ENCODE measurements around the gene TUBB4B. TPM values are rescaled to one million over a fixed set of nuclear protein-coding genes. Genes with fewer than 3 reads are reported as not detected.

TUBB4B gene
- total and polyA plus RNA-seq, 10 donors: 55.1 to 137 (median 103) TPM

DNA sequence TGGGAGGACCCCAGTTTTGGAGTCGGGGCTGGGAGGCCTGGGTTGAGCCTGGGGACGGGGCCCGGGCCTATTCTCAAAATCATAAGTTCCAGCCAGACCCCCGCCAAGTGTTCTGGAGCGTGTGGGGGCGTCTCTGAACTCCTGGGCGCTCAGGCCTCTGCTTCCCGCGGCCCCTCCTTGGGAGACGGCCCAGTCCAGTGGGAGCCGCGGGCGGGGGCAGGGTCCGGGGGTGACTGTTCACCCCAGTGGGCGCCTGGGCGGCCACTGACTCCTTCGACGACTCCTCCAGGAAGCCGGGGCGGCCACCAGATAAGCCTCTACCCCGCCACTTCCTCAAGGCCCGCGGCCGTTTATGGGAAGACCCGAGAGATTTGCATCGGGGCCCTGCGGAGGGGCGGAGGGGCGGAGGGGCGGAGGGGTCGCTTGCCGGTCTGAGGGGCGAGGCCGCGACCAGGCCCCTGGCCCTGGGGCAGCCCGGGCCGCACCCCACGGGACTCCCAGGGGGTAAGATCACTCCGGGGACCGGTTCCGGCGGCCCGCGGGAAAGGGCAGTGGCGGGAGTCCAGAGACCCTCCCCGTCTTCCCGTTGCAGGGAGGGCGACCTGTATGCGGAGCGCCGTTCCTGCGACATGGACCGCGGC is 37.1 kb downstream of the TUBB4B start:
- intact Hi-C loops (cut with DNase I; ENCODE audit: low total_unique reads): no loop called here
- Histone ChIP-seq H3K9me3 (no peaks in the 10 kb centered on the region), H3K36me3 (peaks cover 0 to 56% (median 22%) of the 10 kb centered on the region in 6 donors), H3K4me3 (peak overlapping the region; percentile 54 to 91 (median 66)), H3K27ac (peak overlapping the region; percentile 84 to 95 (median 92)), H3K4me1 (peaks cover 11 to 96% (median 80%) of the 10 kb centered on the region in 6 donors), H3K27me3 (replicated peaks in 1 of 7) (no peaks in the 10 kb centered on the region)
- WGBS, 5 donors: 7 to 12% (median 11%) methylated on average over 13 to 54 of the region's 54 CpGs
- TF ChIP-seq POLR2A (IDR thresholded peaks at IDR 0.05): no peak
- TF ChIP-seq, protein P1, sequence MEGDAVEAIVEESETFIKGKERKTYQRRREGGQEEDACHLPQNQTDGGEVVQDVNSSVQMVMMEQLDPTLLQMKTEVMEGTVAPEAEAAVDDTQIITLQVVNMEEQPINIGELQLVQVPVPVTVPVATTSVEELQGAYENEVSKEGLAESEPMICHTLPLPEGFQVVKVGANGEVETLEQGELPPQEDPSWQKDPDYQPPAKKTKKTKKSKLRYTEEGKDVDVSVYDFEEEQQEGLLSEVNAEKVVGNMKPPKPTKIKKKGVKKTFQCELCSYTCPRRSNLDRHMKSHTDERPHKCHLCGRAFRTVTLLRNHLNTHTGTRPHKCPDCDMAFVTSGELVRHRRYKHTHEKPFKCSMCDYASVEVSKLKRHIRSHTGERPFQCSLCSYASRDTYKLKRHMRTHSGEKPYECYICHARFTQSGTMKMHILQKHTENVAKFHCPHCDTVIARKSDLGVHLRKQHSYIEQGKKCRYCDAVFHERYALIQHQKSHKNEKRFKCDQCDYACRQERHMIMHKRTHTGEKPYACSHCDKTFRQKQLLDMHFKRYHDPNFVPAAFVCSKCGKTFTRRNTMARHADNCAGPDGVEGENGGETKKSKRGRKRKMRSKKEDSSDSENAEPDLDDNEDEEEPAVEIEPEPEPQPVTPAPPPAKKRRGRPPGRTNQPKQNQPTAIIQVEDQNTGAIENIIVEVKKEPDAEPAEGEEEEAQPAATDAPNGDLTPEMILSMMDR (IDR thresholded peaks at IDR 0.05 in 8 of 11, conservative IDR thresholded peaks at IDR 0.05 in 3 of 11): no peak
- no peak for TF ChIP-seq POLR2AphosphoS5 (IDR thresholded peaks at IDR 0.05)
- DNase-seq: peak; percentile 89

DNA sequence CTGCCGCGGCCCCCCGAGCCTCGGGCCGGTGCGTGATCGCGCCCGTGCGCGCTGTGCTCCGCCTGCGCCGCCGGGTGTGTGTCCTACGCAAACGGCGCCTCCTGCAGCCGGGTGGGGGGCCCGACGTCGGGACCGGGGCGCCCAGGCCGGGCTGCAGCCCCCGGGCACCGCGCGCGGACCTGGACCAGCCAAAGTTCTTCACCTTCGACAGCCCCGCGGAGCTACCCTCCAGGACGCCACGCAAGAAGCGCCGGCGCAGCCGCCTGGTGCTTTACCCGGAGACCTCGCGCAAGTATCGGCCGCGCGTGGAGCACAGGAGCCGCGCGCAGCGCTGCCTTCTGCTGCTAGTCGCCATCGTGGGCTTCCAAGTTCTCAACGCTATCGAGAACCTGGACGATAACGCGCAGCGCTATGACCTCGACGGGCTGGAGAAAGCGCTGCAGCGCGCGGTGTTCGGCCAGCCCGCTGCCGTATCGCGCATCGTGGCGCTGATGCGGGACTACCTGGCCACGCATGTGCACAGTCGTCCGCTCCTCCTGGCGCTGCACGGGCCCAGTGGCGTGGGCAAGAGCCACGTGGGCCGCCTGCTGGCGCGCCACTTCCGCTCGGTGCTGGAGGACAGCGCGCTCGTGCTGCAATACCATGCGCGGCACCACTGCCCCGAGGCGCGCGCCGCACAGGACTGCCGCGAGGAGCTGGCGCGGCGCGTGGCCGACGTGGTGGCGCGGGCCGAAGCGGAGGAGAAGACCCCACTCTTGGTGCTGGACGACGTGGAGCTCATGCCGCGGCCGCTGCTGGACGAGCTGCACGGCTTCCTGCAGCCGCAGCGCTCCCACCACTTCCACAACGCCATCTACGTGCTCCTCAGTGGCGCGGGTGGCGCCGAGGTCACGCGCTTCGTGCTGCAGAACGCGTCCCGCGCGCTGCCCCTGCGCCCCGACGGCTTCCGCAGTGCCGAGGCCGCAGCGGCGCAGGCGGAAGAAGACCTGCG is 37.9 kb downstream of the TUBB4B start:
- Histone ChIP-seq H3K36me3 (peaks cover 0 to 56% (median 23%) of the 10 kb centered on the region in 6 donors), H3K27me3 (replicated peaks in 1 of 7) (no peaks in the 10 kb centered on the region), H3K4me3 (peak overlapping the region; percentile 54 to 91 (median 66)), H3K27ac (peak overlapping the region in 6 of 8 donors; percentile 92 to 95 (median 94)), H3K4me1 (peaks cover 11 to 94% (median 84%) of the 10 kb centered on the region in 6 donors), H3K9me3 (no peaks in the 10 kb centered on the region)
- TF ChIP-seq, protein P1 (IDR thresholded peaks at IDR 0.05 in 8 of 11, conservative IDR thresholded peaks at IDR 0.05 in 3 of 11): no peak
- peak in 1 of 3 donors; percentile 23 for TF ChIP-seq POLR2AphosphoS5 (IDR thresholded peaks at IDR 0.05)
- TF ChIP-seq POLR2A (IDR thresholded peaks at IDR 0.05): no peak
- WGBS, 5 donors: 87 to 97% (median 89%) methylated on average over 107 to 139 of the region's 139 CpGs
- DNase-seq: peak; percentile 78
- intact Hi-C loops (cut with DNase I; ENCODE audit: low total_unique reads): no loop called here

DNA sequence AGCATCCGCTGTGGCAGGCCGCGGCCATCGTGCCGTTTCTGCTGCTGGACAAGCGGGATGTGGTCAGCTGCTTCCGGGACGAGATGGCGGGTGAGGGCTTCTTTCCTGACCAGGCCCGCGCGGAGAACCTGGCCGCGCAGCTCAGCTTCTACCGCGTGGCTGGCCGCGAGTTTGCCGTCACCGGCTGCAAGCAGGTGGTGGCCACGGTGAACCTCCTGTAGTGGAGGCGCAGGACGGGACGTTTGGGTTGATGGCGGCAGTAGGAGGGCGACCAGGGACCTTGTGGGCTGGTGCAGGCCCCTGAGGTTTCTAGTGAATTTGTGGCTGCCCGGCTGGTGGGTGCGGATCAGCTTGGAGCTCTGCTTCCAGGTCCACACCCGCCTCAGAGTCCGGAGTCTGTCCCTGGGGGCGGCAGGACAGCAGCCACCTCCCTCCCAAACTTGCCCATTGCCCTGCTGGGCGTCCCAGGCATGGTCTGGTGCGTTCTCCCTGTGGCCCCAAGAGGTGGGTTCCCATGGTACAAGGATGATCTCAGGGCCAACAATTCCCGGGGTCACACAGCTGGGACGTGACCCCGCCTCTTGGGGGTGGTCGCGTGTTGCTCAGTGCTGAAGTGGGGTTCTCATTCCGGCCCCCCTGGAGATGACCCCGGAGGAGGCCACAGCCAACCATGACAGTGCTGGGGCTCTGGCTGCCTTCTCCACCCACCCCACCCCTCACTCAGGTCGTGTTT is 38.8 kb downstream of the TUBB4B start:
- H3K27me3 ChIP-seq (replicated peaks in 1 of 7): no peaks in the 10 kb centered on the region
- 86 to 93% (median 89%) methylated on average over 35 to 41 of the region's 41 CpGs for WGBS, 5 donors
- TF ChIP-seq POLR2A (IDR thresholded peaks at IDR 0.05) (no peak), POLR2AphosphoS5 (IDR thresholded peaks at IDR 0.05) (peak in 1 of 3 donors; percentile 51)
- H3K27ac ChIP-seq: peak overlapping the region in 1 of 8 donors; percentile 8
- H3K4me1 ChIP-seq: peaks cover 11 to 87% (median 81%) of the 10 kb centered on the region in 6 donors
- H3K4me3 ChIP-seq: peak overlapping the region in 1 of 8 donors; percentile 36
- peak; percentile 79 for DNase-seq
- intact Hi-C loops (cut with DNase I; ENCODE audit: low total_unique reads): no loop called here
- H3K36me3 ChIP-seq: peaks cover 0 to 63% (median 23%) of the 10 kb centered on the region in 6 donors
- no peaks in the 10 kb centered on the region for H3K9me3 ChIP-seq
